ENCODE measurements around the gene STIMATE. TPM values are rescaled to one million over a fixed set of nuclear protein-coding genes. Genes with fewer than 3 reads are reported as not detected.

The STIMATE gene
- total and polyA plus RNA-seq, 2 experiments from 2014 or later: 11.2 to 23.6 TPM

- no peak for TF ChIP-seq STAT1 (IDR thresholded peaks at IDR 0.05; ENCODE audit: unreplicated experiment)
- no peak for TF ChIP-seq POLR2AphosphoS5 (IDR thresholded peaks at IDR 0.05; ENCODE audit: low read depth)
- no peak for TF ChIP-seq ZNF331 (CRISPR knock-in tag; IDR thresholded peaks at IDR 0.05; ENCODE audit: low read depth)
- TF ChIP-seq ZNF462 (CRISPR knock-in tag; IDR thresholded peaks at IDR 0.05): no peak
- TF ChIP-seq ZNF114 (CRISPR knock-in tag; IDR thresholded peaks at IDR 0.05): no peak
- TF ChIP-seq EZH2 (IDR thresholded peaks at IDR 0.05; ENCODE audit: low read depth, unreplicated experiment): no peak
These were observed 6.6 kb downstream of the STIMATE start (continued) for GRCh38 chr3:52890735-52891134.

DNA sequence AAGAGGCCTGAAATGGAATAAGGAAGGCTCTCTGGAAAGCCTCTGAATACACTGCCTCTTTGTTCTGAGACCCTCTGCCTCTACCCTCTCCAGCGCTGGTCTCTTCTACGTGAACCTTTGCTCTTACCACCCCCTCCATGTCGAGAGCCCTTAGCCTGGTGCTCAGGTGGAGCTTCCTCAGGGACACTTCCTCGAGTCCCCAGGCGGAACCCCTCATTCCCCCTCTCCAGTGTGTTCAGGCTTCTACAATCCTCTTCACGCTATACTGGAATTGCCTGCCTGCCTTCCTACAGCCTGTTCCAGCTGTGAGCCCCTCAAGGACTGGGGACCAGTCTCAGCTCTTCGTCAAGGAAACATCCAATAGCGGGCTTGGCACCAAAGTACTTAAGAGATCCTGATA lies 7.4 kb downstream of the STIMATE start:
- Mint-ChIP-seq H3K36me3 (ENCODE audit: low read depth) (peaks cover 16% of the 10 kb centered on the region), H3K27ac (no peak overlapping the region), H3K4me3 (no peak overlapping the region), H3K4me1 (0 out of 3 replicates have a peak, but pooled peaks cover 3% of the 10 kb centered on the region), H3K9me3 (no peaks in the 10 kb centered on the region), H3K27me3 (ENCODE audit: insufficient read depth, low read depth, poor library complexity) (peaks cover 2% of the 10 kb centered on the region)
- no peak overlapping the region for H3K27ac ChIP-seq (ENCODE audit: low read depth)
- H3F3A ChIP-seq (replicated peaks; ENCODE audit: low read depth): no peaks in the 10 kb centered on the region; the same call in 1 of the 2 replicates
- no peaks in the 10 kb centered on the region for H3K4me1 ChIP-seq (ENCODE audit: insufficient read depth)
- H4K20me1 ChIP-seq (replicated peaks; ENCODE audit: insufficient read depth): peaks cover 19% of the 10 kb centered on the region
- no peak for DNase-seq (ENCODE audit: low spot score)
- no peaks in the 10 kb centered on the region for H3K27me3 ChIP-seq (ENCODE audit: insufficient read depth)
- H3K9me2 ChIP-seq (ENCODE audit: insufficient read depth): no peaks in the 10 kb centered on the region
- no peak overlapping the region for H3K4me2 ChIP-seq
- H3K79me2 ChIP-seq (replicated peaks; ENCODE audit: insufficient read depth): peaks cover 50% of the 10 kb centered on the region
- no peak for ATAC-seq
- no peak overlapping the region for H2AFZ ChIP-seq
- no peak overlapping the region for H3K4me3 ChIP-seq
- no peaks in the 10 kb centered on the region for H3K36me3 ChIP-seq (ENCODE audit: insufficient read depth)
- TF ChIP-seq POLR2AphosphoS5 (IDR thresholded peaks at IDR 0.05; ENCODE audit: low read depth) (no peak), ZNF331 (CRISPR knock-in tag; IDR thresholded peaks at IDR 0.05; ENCODE audit: low read depth) (no peak), STAT1 (IDR thresholded peaks at IDR 0.05; ENCODE audit: unreplicated experiment) (no peak), JUNB (IDR thresholded peaks at IDR 0.05; ENCODE audit: unreplicated experiment) (no peak), CREB1 (CRISPR knock-in tag; IDR thresholded peaks at IDR 0.05; ENCODE audit: low read depth) (no peak), ZNF114 (CRISPR knock-in tag; IDR thresholded peaks at IDR 0.05) (no peak), NANOG (IDR thresholded peaks at IDR 0.05; ENCODE audit: borderline replicate concordance) (no peak), REST (IDR thresholded peaks at IDR 0.05; ENCODE audit: unreplicated experiment) (no peak), EZH2phosphoT487 (IDR thresholded peaks at IDR 0.05; ENCODE audit: unreplicated experiment) (no peak)
- TF ChIP-seq, protein P1, sequence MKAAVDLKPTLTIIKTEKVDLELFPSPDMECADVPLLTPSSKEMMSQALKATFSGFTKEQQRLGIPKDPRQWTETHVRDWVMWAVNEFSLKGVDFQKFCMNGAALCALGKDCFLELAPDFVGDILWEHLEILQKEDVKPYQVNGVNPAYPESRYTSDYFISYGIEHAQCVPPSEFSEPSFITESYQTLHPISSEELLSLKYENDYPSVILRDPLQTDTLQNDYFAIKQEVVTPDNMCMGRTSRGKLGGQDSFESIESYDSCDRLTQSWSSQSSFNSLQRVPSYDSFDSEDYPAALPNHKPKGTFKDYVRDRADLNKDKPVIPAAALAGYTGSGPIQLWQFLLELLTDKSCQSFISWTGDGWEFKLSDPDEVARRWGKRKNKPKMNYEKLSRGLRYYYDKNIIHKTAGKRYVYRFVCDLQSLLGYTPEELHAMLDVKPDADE (IDR thresholded peaks at IDR 0.05): no peak

All from GM23338 (cell line).